HG02763 (cell line): ENCODE results near the gene ATRX.
"Not testable (repeated sequence)": the region's sequence is repeated elsewhere in the genome, so short reads cannot be mapped to it uniquely, and the experiment has no call there.

Source experiments
- ATAC-seq: cut with Tn5 transposase; IDR thresholded peaks from one replicate; pipeline ENCODE4 v1.9.1; 2021; ENCODE audit warnings: mild to moderate bottlenecking, moderate library complexity; ENCODE audit not compliant: unreplicated experiment

Gene ATRX

GRCh38 chrX:77742788-77743476, 43.1 kb downstream of the ATRX start:
- no peak for ATAC-seq

DNA sequence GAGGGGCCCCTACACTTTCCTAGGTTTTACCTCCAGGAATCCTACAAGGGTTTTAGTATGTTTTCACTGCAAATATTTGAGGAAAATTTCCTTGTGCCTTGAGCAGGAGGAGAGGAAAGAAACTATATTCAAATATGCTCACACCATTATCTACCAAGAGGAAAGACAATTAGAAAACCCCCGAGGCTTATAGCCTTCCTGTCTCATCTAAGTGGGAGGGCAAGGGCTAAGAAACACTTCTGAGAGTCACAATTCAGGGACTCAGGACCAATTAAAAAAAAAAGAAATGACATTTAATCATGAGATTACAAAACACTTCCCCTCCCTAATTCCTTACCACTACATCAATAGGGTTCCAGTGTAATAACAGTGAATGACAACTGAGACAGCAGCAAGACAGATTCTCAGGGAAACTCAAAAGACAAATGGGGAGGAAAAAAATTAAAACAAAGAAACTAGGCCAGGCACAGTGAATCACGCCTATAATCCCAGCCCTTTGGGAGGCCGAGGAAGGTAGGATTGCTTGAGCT, 45.6 kb downstream of the ATRX start:
- ATAC-seq, result no peak

DNA sequence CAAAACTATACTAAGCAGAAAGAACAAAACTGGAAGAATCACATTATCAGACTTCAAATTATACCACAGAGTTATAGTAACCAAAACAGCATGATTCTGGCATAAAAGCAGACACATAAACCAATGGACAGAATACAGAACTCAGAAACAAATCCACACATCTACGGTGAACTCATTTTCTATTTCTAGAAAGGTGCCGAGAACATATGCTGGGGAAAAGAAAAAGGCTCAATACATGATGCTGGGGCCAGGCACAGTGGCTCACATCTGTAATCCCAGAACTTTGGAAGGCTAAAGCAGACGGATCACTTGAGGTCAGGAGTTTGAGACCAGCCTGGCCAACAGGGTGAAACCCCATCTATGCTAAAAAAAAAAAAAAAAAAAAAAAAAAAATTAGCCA, 52.7 kb downstream of the ATRX start:
- no peak for ATAC-seq

- ATAC-seq, result no peak
These were observed 54.1 kb downstream of the ATRX start for GRCh38 chrX:77731821-77732419.

DNA sequence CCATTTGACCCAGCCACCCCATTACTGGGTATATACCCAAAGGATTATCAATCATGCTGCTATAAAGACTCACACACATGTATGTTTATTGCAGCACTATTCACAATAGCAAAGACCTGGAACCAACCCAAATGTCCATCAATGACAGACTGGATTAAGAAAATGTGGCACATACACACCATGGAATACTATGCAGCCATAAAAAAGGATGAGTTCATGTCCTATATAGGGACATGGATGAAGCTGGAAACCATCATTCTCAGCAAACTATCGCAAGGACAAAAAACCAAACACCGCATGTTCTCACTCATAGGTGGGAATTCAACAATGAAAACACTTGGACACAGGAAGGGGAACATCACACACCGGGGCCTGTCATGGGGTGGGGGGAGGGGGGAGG, 59.9 kb downstream of the ATRX start:
- ATAC-seq, result not testable (repeated sequence)

GRCh38 chrX:77723681-77724080, 62.3 kb downstream of the ATRX start:
- no peak for ATAC-seq

DNA sequence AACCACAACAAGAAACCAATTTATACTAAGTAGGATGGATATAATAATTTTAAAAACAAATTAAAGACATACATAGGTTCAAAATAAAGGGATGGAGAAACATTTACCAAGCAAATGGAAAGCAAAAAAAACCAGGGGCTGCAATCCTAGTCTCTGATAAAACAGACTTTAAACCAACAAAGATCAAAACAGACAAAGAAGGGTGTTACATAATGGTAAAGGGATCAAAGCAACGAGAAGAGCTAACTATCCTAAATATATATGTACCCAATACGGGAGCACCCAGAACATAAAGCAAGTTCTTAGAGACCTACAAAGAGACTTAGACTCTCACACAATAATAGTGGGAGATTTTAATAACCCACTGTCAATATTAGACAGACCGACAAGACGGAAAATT, 66.6 kb downstream of the ATRX start:
- no peak for ATAC-seq

DNA sequence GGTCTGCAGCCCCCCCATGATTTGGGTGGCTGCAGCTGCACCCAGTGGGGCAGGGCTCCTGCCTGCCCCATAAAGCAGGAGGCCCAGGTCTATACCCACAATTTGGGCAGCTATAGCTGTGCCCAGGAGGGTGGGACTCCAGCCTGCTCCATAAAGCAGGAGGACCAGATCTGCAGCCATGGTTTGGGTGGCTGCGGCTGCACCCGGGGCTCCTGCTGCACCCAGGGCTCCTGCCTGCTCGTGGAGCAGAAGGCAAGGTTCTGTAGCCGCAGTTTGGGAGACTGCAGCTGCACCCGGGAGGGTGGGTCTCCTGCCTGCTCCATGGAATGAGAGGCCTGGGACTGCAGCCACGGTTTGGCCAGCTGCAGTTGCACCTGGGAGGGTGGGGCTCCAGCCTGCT, 81.1 kb downstream of the ATRX start:
- ATAC-seq, result no peak

- ATAC-seq, result no peak
These were observed 87.8 kb downstream of the ATRX start for GRCh38 chrX:77698242-77698641.

GRCh38 chrX:77694491-77694890, 91.5 kb downstream of the ATRX start:
- no peak for ATAC-seq

GRCh38 chrX:77693594-77693993, 92.4 kb downstream of the ATRX start:
- ATAC-seq, result no peak

- ATAC-seq, result no peak
These were observed 94.1 kb downstream of the ATRX start for GRCh38 chrX:77691916-77692315.

DNA sequence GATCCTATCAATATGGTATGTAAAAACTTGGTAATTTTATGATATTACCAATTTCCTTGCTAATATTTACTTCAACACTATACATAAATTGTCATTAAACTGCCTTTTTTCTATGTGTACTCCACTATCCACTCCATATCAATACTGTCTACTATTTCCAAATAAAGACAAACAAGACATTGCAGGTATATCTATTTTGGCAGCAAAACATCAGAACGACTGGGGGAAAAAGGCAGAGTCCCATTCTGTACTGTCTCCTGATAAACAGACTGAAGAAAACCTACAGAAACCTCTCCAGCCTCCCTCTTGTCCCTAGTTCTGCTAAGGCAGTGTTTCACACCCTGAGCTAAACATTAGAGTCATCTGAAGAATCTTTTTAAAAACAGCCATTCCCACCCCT, 96.6 kb downstream of the ATRX start:
- ATAC-seq, result no peak

DNA sequence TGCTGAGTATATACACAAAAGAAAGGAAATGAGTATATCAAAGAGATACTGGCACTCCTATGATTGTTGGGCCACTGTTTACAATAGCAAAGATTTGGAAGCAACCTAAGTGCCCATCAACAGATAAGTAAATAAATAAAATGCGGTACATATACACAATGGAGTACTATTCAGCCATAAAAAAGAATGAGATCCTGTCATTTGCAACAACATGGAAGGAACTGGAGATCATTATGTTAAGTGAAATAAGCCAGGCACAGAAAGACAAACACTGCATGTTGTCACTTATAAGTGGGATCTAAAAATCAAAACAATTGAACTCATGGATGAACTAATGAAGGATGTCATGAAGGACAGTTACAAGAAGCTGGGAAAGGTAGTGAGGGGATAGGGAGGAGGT, 100.3 kb downstream of the ATRX start:
- not testable (repeated sequence) for ATAC-seq

DNA sequence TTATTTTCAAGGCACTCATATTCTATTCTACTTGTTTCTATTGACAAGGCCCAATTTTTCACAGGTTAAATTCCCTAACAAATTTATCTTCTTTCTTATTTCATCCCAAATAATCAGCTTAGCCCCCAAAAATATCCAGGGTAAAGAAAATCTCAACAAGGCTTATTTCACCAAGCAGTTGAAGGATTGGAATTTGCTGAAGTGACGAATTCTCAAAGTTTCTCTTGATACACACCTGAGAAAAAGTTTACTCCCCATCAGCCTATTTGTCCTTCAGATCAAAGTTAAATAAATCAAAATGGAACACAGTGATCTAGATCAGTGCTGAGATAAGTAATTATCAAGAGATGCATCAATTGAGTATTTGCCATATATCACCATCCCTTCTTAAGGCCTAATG, 106.9 kb downstream of the ATRX start:
- ATAC-seq, result no peak

- ATAC-seq, result no peak
These were observed 110.0 kb downstream of the ATRX start for GRCh38 chrX:77675986-77676385.

- ATAC-seq, result no peak
These were observed 117.4 kb downstream of the ATRX start for GRCh38 chrX:77668391-77669237.

GRCh38 chrX:77658886-77659285, 127.1 kb downstream of the ATRX start:
- no peak for ATAC-seq

- ATAC-seq, result no peak
These were observed 133.9 kb downstream of the ATRX start for GRCh38 chrX:77652095-77652494.

GRCh38 chrX:77640702-77641101, 145.3 kb downstream of the ATRX start:
- no peak for ATAC-seq

GRCh38 chrX:77639820-77640219, 146.2 kb downstream of the ATRX start:
- no peak for ATAC-seq

DNA sequence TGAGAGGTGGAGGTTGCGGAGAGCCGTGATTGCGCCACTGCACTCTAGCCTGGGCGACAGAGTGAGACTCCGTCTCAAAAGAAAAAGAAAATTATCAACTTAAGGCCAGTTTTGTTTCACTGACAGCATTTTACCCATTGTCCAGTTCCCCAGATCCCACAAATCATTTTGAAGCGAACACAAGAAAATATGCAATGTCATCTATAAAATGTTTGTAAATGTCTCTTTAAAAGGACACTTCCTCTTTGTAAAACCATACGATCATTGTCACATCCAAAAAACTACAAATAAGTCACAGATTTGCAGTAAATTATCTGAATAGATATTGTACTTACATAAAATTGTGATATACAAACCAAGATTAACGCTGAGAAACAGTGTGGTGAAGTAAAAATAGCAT, 147.6 kb downstream of the ATRX start:
- no peak for ATAC-seq
